Heart right ventricle (tissue), 16 donors: ENCODE results near the gene PDYN. TPM values are rescaled to one million over a fixed set of nuclear protein-coding genes. Genes with fewer than 3 reads are reported as not detected.
"Not testable (repeated sequence)": the region's sequence is repeated elsewhere in the genome, so short reads cannot be mapped to it uniquely, and the experiment has no call there.

Experiments
- ATAC-seq, 8 donors: fragments of 200-7000 bp; cut with Tn5 transposase; one replicate each; pipeline ENCODE4 v1.9.1; 2020; ENCODE audit warnings: mild to moderate bottlenecking in 8 of 8, moderate library complexity in 8 of 8, moderate number of reproducible peaks in 1 of 8
- DNase-seq, 2 donors: peaks; one replicate each; pipeline ENCODE4 v3.0.0-alpha.2; 2020
- H3K27ac ChIP-seq, 10 donors: fragments of 200-600 bp; sonication (generic) in 2 of 10; one replicate each; pipeline versions ENCODE4 v1.5.0 to v1.8.0; 2020 to 2022; ENCODE audit warnings: mild to moderate bottlenecking in 3 of 10
- H3K27me3 ChIP-seq, 7 donors: fragments of 200-600 bp; one replicate each; pipeline ENCODE4 v1.8.0; 2021 to 2022; ENCODE audit warnings: mild to moderate bottlenecking in 2 of 7
- H3K36me3 ChIP-seq, 9 donors: fragments of 200-600 bp; sonication (generic) in 1 of 9; one replicate each; pipeline versions ENCODE4 v1.5.0 to v1.8.0; 2020 to 2022; ENCODE audit warnings: mild to moderate bottlenecking in 2 of 9
- H3K4me1 ChIP-seq, 9 donors: fragments of 200-600 bp; sonication (generic) in 1 of 9; one replicate each; pipeline versions ENCODE4 v1.5.0 to v1.8.0; 2020 to 2022; ENCODE audit warnings: mild to moderate bottlenecking in 4 of 9
- H3K4me3 ChIP-seq, 10 donors: fragments of 200-600 bp; sonication (generic) in 2 of 10; one replicate each; pipeline versions ENCODE4 v1.5.0 to v1.8.0; 2020 to 2022; ENCODE audit warnings: mild to moderate bottlenecking in 7 of 10, moderate library complexity in 2 of 10
- H3K9me3 ChIP-seq, 11 donors: fragments of 200-600 bp in 10 of 11; sonication (generic) in 2 of 11; one replicate each; pipeline versions ENCODE4 v1.5.0 to v1.8.0; 2013 to 2022; ENCODE audit warnings: mild to moderate bottlenecking in 2 of 11, control low read depth in 1 of 11, moderate library complexity in 1 of 11
- CTCF ChIP-seq, 9 donors: fragments of 200-600 bp; sonication (generic) in 2 of 9; IDR thresholded peaks; one replicate each; pipeline versions ENCODE4 v1.5.0 to v1.8.0; 2021 to 2022; ENCODE audit warnings: antibody characterized with exemption in 9 of 9, mild to moderate bottlenecking in 5 of 9, moderate library complexity in 1 of 9
- WGBS, 2 donors: extraction: QIAGEN DNeasy Blood & Tissue Kit; methylation state at CpG; one replicate each; pipeline ENCODE4 v1.1.7; 2013; ENCODE audit warnings: inconsistent platforms in 1 of 2; 5-methylcytosine and 5-hydroxymethylcytosine counted together
- intact Hi-C, 10 donors: fragments of 100-400 bp; cut with DNase I; formaldehyde crosslinking; loops; one replicate each; pipeline versions ENCODE4 v1.11.1 to v1.14.2; 2022
- long read RNA-seq, 3 donors: library from polyadenylated mRNA; unstranded; transcript quantifications; one replicate each; pipeline ENCODE4 v2.0.0, GENCODE V29; 2020 to 2021
- polyA plus RNA-seq, 2 donors: library from polyadenylated mRNA; stranded (reverse); fragments of 200-250 nt; gene quantifications; one replicate each; pipeline ENCODE4 v1.2.3, GENCODE V29; 2013
- total RNA-seq, 10 donors: library from RNA; stranded (reverse); fragmentation: NEBNext Ultra II Directional in 3 of 10; extraction: Animal tissue kit (Norgen Biotek cat#: 25700) in 3 of 10; gene quantifications; one replicate each; pipeline versions ENCODE4 v1.2.1 to v1.2.4, GENCODE V29; 2021 to 2023
- donor health status: Arrhythmogenic right ventricular cardiomyopathy.
- donor health status: ischemic (EF 13 %, LVEDD 7.1; RV severe dilation, severe dysfunction).
- donor health status: healthy with polysubstance abuse.
- donor health status: DM: no; HTN: yes; CAD: no.
- donor health status: DM: no; HTN: no; CAD: no.
- donor health status: ischemic (EF 25% LVEDD 6.9; RV normal size, moderate dysfunction).
- donor health status: ischemic (EF 25% LVEDD 5.7; RV mildly dilated, moderate dysfunction).
- donor health status: healthy.
- donor health status: DM: yes; HTN: yes; CAD: no.
- donor health status: Ischemic cardiomyopathy.
- donor health status: ischemic (EF 35%, LVEDD 5.7; RV mildly dilated, moderate dysfunction).
- donor health status: nonischemic (EF 11% LVEDD 7.7; RV severe dilation, severe dysfunction).
- donor health status: DM: yes; HTN: yes; CAD: no.
- donor health status: PGD.
- donor health status: ischemic (EF 29% LVEDD 5.4; RV normal size, mild dysfunction).
- donor health status: nonischemic (EF 23%, LVEDD 6.1; RV moderate dilation, normal function).

The PDYN gene
- total RNA-seq (not detected), polyA plus RNA-seq (not detected)
- long read RNA-seq, donor 1: 0 reads
- long read RNA-seq, donor 2: 0 reads
- long read RNA-seq, donor 3: 0 reads

DNA sequence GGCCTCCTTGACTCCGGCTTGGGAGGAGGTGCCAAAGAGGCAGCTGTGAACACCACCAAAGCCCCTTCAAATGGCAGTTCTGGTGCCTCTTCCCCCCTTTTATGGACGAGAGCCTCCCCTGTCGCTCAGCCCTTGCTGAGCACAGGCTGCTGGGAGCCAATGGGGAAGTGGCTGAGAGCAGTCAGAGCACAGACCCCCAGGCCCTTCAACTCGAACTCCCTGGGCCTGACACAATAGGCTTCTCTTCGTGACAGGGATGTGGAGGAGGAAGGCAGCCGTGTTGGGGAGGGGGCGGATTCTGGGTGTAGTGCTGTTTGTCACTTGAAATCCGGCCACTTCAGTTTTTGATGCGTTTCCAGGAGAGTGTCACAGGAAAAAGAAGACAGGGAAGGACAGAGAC, at the start of gene PDYN:
PDYN (minus strand) TSS at position 73 of the 400 bp plus-strand sequence. CDS start 10,974 bp downstream, outside the sequence.
- Histone ChIP-seq H3K27ac (no peak within 1 kb of the TSS), H3K9me3 (no peaks in the 10 kb centered on the region), H3K36me3 (no peaks in the 10 kb centered on the region), H3K4me1 (no peaks in the 10 kb centered on the region), H3K27me3 (peaks cover 0 to 94% (median 82%) of the 10 kb centered on the region in 7 donors), H3K4me3 (no peak within 1 kb of the TSS)
- no peak for ATAC-seq
- intact Hi-C loops: no loop called here
- WGBS, 2 donors: 24% methylated on average over 9 of the region's 9 CpGs
- TF ChIP-seq CTCF (IDR thresholded peaks at IDR 0.05): no peak
- DNase-seq: no peak

DNA sequence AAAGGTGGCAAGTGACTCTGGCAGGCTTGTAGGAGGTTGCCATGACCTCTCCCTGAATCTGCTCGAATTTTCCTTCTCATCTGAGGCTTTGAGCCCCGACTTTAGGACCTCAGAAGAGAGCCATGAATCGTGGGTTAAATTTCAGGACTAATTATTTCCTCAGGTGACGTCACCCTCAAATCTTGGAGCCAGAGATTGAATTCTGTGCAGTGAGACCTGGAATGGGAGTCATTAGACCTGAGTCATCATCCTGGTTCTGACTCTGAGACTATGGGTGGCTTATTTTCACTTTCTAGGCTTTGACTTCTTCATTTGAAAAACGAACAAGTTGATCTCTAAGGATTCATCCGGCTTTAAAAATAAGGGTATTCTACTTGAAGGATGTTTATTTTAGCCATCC, 48.5 kb upstream of the PDYN start:
- no peak for TF ChIP-seq CTCF (IDR thresholded peaks at IDR 0.05)
- Histone ChIP-seq H3K36me3 (no peaks in the 10 kb centered on the region), H3K4me1 (no peaks in the 10 kb centered on the region), H3K27ac (no peak overlapping the region), H3K27me3 (peaks cover 0 to 33% (median 12%) of the 10 kb centered on the region in 7 donors), H3K9me3 (peaks cover 0 to 3% (median 0%) of the 10 kb centered on the region in 11 donors), H3K4me3 (no peak overlapping the region)
- no peak for ATAC-seq
- intact Hi-C loops: no loop called here
- DNase-seq: no peak
- 50 to 51% methylated on average over 6 of the region's 6 CpGs for WGBS, 2 donors

- TF ChIP-seq CTCF (IDR thresholded peaks at IDR 0.05): no peak
- Histone ChIP-seq H3K27me3 (peaks cover 0 to 46% (median 23%) of the 10 kb centered on the region in 7 donors), H3K4me1 (no peaks in the 10 kb centered on the region), H3K36me3 (no peaks in the 10 kb centered on the region), H3K27ac (no peak overlapping the region), H3K9me3 (peaks cover 0 to 3% (median 0%) of the 10 kb centered on the region in 11 donors), H3K4me3 (no peak overlapping the region)
- no peak for DNase-seq
- no peak for ATAC-seq
- intact Hi-C loops: loop anchor here in 2 of 10 donors (5.0 to 10.0 kb wide), 2 partner anchors 51 to 57 kb away; no protein-coding TSS in a partner anchor
- 17% methylated on average over 3 of the region's 3 CpGs for WGBS, 2 donors
Observed at GRCh38 chr20:2038161-2038560, 44.3 kb upstream of the PDYN start.

DNA sequence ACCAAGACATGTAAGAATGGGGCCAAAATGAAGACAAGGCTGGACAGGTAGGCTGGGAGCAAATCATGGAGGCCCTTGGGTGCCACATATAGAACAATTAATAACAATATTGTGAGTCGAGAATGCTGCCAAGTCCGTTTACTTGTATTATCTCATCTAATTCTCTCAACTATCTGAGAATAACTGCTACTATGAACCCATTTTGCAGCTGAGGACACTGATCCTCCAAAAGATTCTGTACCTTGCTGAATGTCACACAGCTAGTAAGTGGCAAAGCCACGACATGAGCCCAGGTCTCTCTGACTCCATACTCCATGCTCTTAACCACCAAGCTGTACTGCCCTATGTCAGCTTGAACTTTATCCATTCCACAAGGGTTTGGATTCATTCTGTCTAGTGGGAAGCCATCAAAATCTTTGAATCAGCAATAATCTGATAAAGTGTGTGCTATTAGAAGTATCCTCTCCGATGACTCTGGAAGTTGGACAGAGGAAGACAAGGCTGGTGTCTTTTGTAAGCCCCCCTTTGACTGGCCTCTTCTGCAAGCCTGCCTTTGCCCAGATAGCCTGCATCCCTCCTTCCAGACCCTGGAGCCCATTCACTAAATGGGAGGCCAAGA, 43.5 kb upstream of the PDYN start:
- no peaks in the 10 kb centered on the region for H3K36me3 ChIP-seq
- no peak overlapping the region for H3K27ac ChIP-seq
- no peak for TF ChIP-seq CTCF (IDR thresholded peaks at IDR 0.05)
- WGBS, 2 donors: 74 to 77% methylated on average over 4 of the region's 4 CpGs
- H3K4me1 ChIP-seq: no peaks in the 10 kb centered on the region
- no peaks in the 10 kb centered on the region for H3K9me3 ChIP-seq
- ATAC-seq (no peak), DNase-seq (no peak)
- no peak overlapping the region for H3K4me3 ChIP-seq
- peaks cover 0 to 50% (median 25%) of the 10 kb centered on the region in 7 donors for H3K27me3 ChIP-seq
- intact Hi-C loops: loop anchor here in 2 of 10 donors (5.0 to 10.0 kb wide), 2 partner anchors 50 to 57 kb away; no protein-coding TSS in a partner anchor

- not testable (repeated sequence) for H3K36me3 ChIP-seq, H3K4me1 ChIP-seq, H3K27ac ChIP-seq, ATAC-seq, H3K9me3 ChIP-seq, H3K4me3 ChIP-seq, DNase-seq
- peaks cover 0 to 55% (median 33%) of the 10 kb centered on the region in 7 donors for H3K27me3 ChIP-seq
- WGBS, 2 donors: 98 to 99% methylated on average over 4 of the region's 4 CpGs
- intact Hi-C loops: loop anchor here in 2 of 10 donors (5.0 to 10.0 kb wide), 2 partner anchors 49 to 58 kb away; no protein-coding TSS in a partner anchor
Observed at GRCh38 chr20:2036357-2036756, 42.5 kb upstream of the PDYN start.
